Effector memory CD4-positive, alpha-beta T cell (primary cell): Measurements from ENCODE around the gene MEP1A.

ENCODE experiments used
- DNase-seq, 3 donors: peaks; one replicate each; pipeline ENCODE4 v3.0.0-alpha.2; 2020
- H3K27ac ChIP-seq: 2 replicates; pipeline ENCODE4 v1.7.0; 2013; ENCODE audit warnings: mild to moderate bottlenecking, low read length, moderate library complexity; ENCODE audit not compliant: insufficient read depth, poor library complexity, severe bottlenecking
- H3K27me3 ChIP-seq: replicated peaks from 2 replicates; pipeline ENCODE4 v1.7.0; 2013; ENCODE audit warnings: mild to moderate bottlenecking, low read length; ENCODE audit not compliant: insufficient read depth, control insufficient read depth, poor library complexity, severe bottlenecking
- H3K36me3 ChIP-seq: 2 replicates; pipeline ENCODE4 v1.7.0; 2013; ENCODE audit warnings: mild to moderate bottlenecking, low read length, moderate library complexity; ENCODE audit not compliant: control insufficient read depth, insufficient read depth
- H3K4me1 ChIP-seq: 2 replicates; pipeline ENCODE4 v1.7.0; 2013; ENCODE audit warnings: low read length, mild to moderate bottlenecking; ENCODE audit not compliant: control insufficient read depth, insufficient read depth, poor library complexity, severe bottlenecking
- H3K4me3 ChIP-seq: 2 replicates; pipeline ENCODE4 v1.7.0; 2013; ENCODE audit warnings: low read length, low read depth, mild to moderate bottlenecking; ENCODE audit not compliant: insufficient read depth, poor library complexity, severe bottlenecking
- H3K9me3 ChIP-seq: 2 replicates; pipeline ENCODE4 v1.7.0; 2013; ENCODE audit warnings: mild to moderate bottlenecking, low read length, moderate library complexity; ENCODE audit not compliant: control insufficient read depth

The MEP1A gene

GRCh38 chr6:46792635-46793034, 554 bp upstream of the MEP1A start:
- no peak for DNase-seq
- Histone ChIP-seq H3K36me3 (no peaks in the 10 kb centered on the region), H3K4me1 (no peaks in the 10 kb centered on the region), H3K9me3 (no peaks in the 10 kb centered on the region), H3K27me3 (no peaks in the 10 kb centered on the region), H3K4me3 (no peak overlapping the region), H3K27ac (no peak overlapping the region)

- Histone ChIP-seq H3K9me3 (no peaks in the 10 kb centered on the region), H3K4me3 (no peak overlapping the region), H3K36me3 (no peaks in the 10 kb centered on the region), H3K4me1 (no peaks in the 10 kb centered on the region), H3K27me3 (no peaks in the 10 kb centered on the region), H3K27ac (no peak overlapping the region)
- DNase-seq = no peak
Observed at GRCh38 chr6:46794068-46794467, 879 bp downstream of the MEP1A start.

GRCh38 chr6:46795816-46796215, 2.6 kb downstream of the MEP1A start:
- H3K4me3 ChIP-seq = no peak overlapping the region
- no peaks in the 10 kb centered on the region for H3K36me3 ChIP-seq
- no peaks in the 10 kb centered on the region for H3K9me3 ChIP-seq
- H3K4me1 ChIP-seq = no peaks in the 10 kb centered on the region
- no peaks in the 10 kb centered on the region for H3K27me3 ChIP-seq
- no peak for DNase-seq
- H3K27ac ChIP-seq = no peak overlapping the region

- Histone ChIP-seq H3K4me3 (no peak overlapping the region), H3K27ac (no peak overlapping the region), H3K4me1 (no peaks in the 10 kb centered on the region), H3K9me3 (no peaks in the 10 kb centered on the region), H3K36me3 (no peaks in the 10 kb centered on the region), H3K27me3 (no peaks in the 10 kb centered on the region)
- no peak for DNase-seq
Observed at GRCh38 chr6:46796848-46797580, 3.8 kb downstream of the MEP1A start.

- H3K4me1 ChIP-seq = no peaks in the 10 kb centered on the region
- H3K4me3 ChIP-seq = no peak overlapping the region
- H3K36me3 ChIP-seq = no peaks in the 10 kb centered on the region
- H3K27ac ChIP-seq = no peak overlapping the region
- no peak for DNase-seq
- no peaks in the 10 kb centered on the region for H3K27me3 ChIP-seq
- H3K9me3 ChIP-seq = no peaks in the 10 kb centered on the region
Observed at GRCh38 chr6:46799657-46800056, 6.5 kb downstream of the MEP1A start.

- H3K4me3 ChIP-seq = no peak overlapping the region
- no peak overlapping the region for H3K27ac ChIP-seq
- peaks cover 2% of the 10 kb centered on the region for H3K27me3 ChIP-seq
- DNase-seq = no peak
- no peaks in the 10 kb centered on the region for H3K36me3 ChIP-seq
- H3K9me3 ChIP-seq = no peaks in the 10 kb centered on the region
- H3K4me1 ChIP-seq = no peaks in the 10 kb centered on the region
Observed at GRCh38 chr6:46808806-46809205, 15.6 kb downstream of the MEP1A start.

GRCh38 chr6:46815130-46815529, 21.9 kb downstream of the MEP1A start:
- Histone ChIP-seq H3K4me1 (no peaks in the 10 kb centered on the region), H3K36me3 (no peaks in the 10 kb centered on the region), H3K27ac (no peak overlapping the region), H3K27me3 (no peaks in the 10 kb centered on the region), H3K9me3 (no peaks in the 10 kb centered on the region), H3K4me3 (no peak overlapping the region)
- no peak for DNase-seq

GRCh38 chr6:46816626-46817025, 23.4 kb downstream of the MEP1A start:
- DNase-seq = no peak
- Histone ChIP-seq H3K4me3 (no peak overlapping the region), H3K27me3 (no peaks in the 10 kb centered on the region), H3K9me3 (no peaks in the 10 kb centered on the region), H3K4me1 (no peaks in the 10 kb centered on the region), H3K36me3 (no peaks in the 10 kb centered on the region), H3K27ac (no peak overlapping the region)

GRCh38 chr6:46819561-46819960, 26.4 kb downstream of the MEP1A start:
- no peaks in the 10 kb centered on the region for H3K27me3 ChIP-seq
- H3K9me3 ChIP-seq = no peaks in the 10 kb centered on the region
- no peak overlapping the region for H3K27ac ChIP-seq
- H3K4me1 ChIP-seq = no peaks in the 10 kb centered on the region
- H3K4me3 ChIP-seq = no peak overlapping the region
- DNase-seq = no peak
- H3K36me3 ChIP-seq = no peaks in the 10 kb centered on the region

- no peak overlapping the region for H3K4me3 ChIP-seq
- H3K27me3 ChIP-seq = no peaks in the 10 kb centered on the region
- no peak overlapping the region for H3K27ac ChIP-seq
- no peak for DNase-seq
- no peaks in the 10 kb centered on the region for H3K4me1 ChIP-seq
- no peaks in the 10 kb centered on the region for H3K36me3 ChIP-seq
- H3K9me3 ChIP-seq = no peaks in the 10 kb centered on the region
Observed at GRCh38 chr6:46821458-46821881, 28.3 kb downstream of the MEP1A start.
